Transverse colon (tissue), 4 donors: ENCODE data around the gene SPRR5.

Source experiments
- CTCF ChIP-seq, 5 experiments: fragments of 200-600 bp in 3 of 5; fragments of 450-650 bp in 2 of 5; sonication (generic) in 3 of 5; IDR thresholded peaks; 1 replicate in 2 of 5; 2 replicates in 3 of 5; pipeline ENCODE4 v1.5.1; 2016 to 2017; ENCODE audit warnings: antibody characterized with exemption in 5 of 5, inconsistent platforms in 3 of 5, mild to moderate bottlenecking in 2 of 5, moderate library complexity in 1 of 5
- POLR2A ChIP-seq: fragments of 450-650 bp; IDR thresholded peaks from one replicate; pipeline ENCODE4 v1.6.1; 2016; ENCODE audit warnings: antibody characterized with exemption, mild to moderate bottlenecking, moderate library complexity
- POLR2AphosphoS5 ChIP-seq, 3 donors: sonication (generic); formaldehyde crosslinking; IDR thresholded peaks; one replicate each; pipeline ENCODE4 v1.6.1; 2016; ENCODE audit warnings: antibody characterized with exemption in 3 of 3

- no peak for TF ChIP-seq POLR2A
- no peak for TF ChIP-seq POLR2AphosphoS5 (IDR thresholded peaks at IDR 0.05)
- no peak for TF ChIP-seq CTCF (IDR thresholded peaks at IDR 0.05)
Measured at GRCh38 chr1:152942161-152942560, 4.8 kb upstream of the SPRR5 start.
